IMR-90 (cell line): ENCODE measurements around the gene LHX5. TPM values are rescaled to one million over a fixed set of nuclear protein-coding genes. Genes with fewer than 3 reads are reported as not detected.

ENCODE experiments used
- ATAC-seq: fragments of 200-7000 bp; cut with Tn5 transposase; 2 replicates; pipeline ENCODE4 v1.9.1; 2020; ENCODE audit warnings: low read depth, mild to moderate bottlenecking, moderate library complexity
- BruUV-seq: library from RNA; stranded (reverse); fragments of 400-500 nt; replicated peaks from 2 replicates; lab custom pipeline; 2021; lab: Mats Ljungman, UMichigan
- CTCF ChIA-PET: fragments of 300-600 bp; formaldehyde crosslinking; extraction: SDS; loops from one replicate; lab custom pipeline; 2021; ENCODE audit warnings: antibody characterized with exemption; lab: Yijun Ruan, JAX
- POLR2A ChIA-PET: fragments of 300-600 bp; sonication (Branson Sonifier 250); formaldehyde crosslinking; loops from one replicate; lab custom pipeline; 2022; ENCODE audit warnings: antibody characterized with exemption; ENCODE audit not compliant: unreplicated experiment; lab: Charles Lee
- DNase-seq: peaks from one replicate; pipeline ENCODE4 v3.0.0; 2013
- H2AFZ ChIP-seq: replicated peaks from 2 replicates; pipeline ENCODE3; 2013; ENCODE audit warnings: low read length, mild to moderate bottlenecking; ENCODE audit not compliant: poor library complexity
- H2AK5ac ChIP-seq: 2 replicates; pipeline ENCODE4 v1.6.1; 2013; ENCODE audit warnings: low read depth, low read length, inconsistent platforms
- H2AK9ac ChIP-seq: replicated peaks from 2 replicates; pipeline ENCODE3; 2013; ENCODE audit warnings: mild to moderate bottlenecking, low read depth, low read length, moderate library complexity; ENCODE audit not compliant: poor library complexity
- H2BK120ac ChIP-seq: 2 replicates; pipeline ENCODE4 v1.6.1; 2013; ENCODE audit warnings: low read depth, low read length, inconsistent platforms
- H2BK15ac ChIP-seq: 3 replicates; pipeline ENCODE4 v1.6.1; 2013; ENCODE audit warnings: low read depth, low read length, inconsistent platforms
- H2BK20ac ChIP-seq: 2 replicates; pipeline ENCODE4 v1.6.1; 2013; ENCODE audit warnings: low read depth, mild to moderate bottlenecking, inconsistent platforms, low read length, moderate library complexity
- H2BK5ac ChIP-seq: 2 replicates; pipeline ENCODE4 v1.6.1; 2013; ENCODE audit warnings: mild to moderate bottlenecking, low read depth, low read length, inconsistent platforms; ENCODE audit not compliant: poor library complexity, severe bottlenecking
- H3K14ac ChIP-seq: replicated peaks from 2 replicates; pipeline ENCODE4 v1.6.1; 2013; ENCODE audit warnings: low read depth, low read length, inconsistent platforms
- H3K18ac ChIP-seq: 2 replicates; pipeline ENCODE4 v1.6.1; 2013; ENCODE audit warnings: low read depth, low read length, control low read depth
- H3K23ac ChIP-seq: 2 replicates; pipeline ENCODE4 v1.6.1; 2013; ENCODE audit warnings: low read depth, low read length, inconsistent platforms
- H3K27ac ChIP-seq: 2 replicates; pipeline ENCODE4 v1.5.1; 2013; ENCODE audit warnings: mild to moderate bottlenecking, control low read depth, low read length; ENCODE audit not compliant: insufficient read depth
- H3K27me3 ChIP-seq: 2 replicates; pipeline ENCODE4 v1.6.1; 2013; ENCODE audit warnings: low read length; ENCODE audit not compliant: control insufficient read depth, insufficient read depth
- H3K36me3 ChIP-seq: 2 replicates; pipeline ENCODE4 v1.6.1; 2013; ENCODE audit warnings: low read length, mixed read lengths; ENCODE audit not compliant: control insufficient read depth, insufficient read depth
- H3K4ac ChIP-seq: 2 replicates; pipeline ENCODE4 v1.6.1; 2013; ENCODE audit warnings: low read depth, low read length, inconsistent platforms
- H3K4me1 ChIP-seq: 2 replicates; pipeline ENCODE4 v1.6.1; 2013; ENCODE audit warnings: low read length, mixed read lengths; ENCODE audit not compliant: control insufficient read depth, insufficient read depth
- H3K4me2 ChIP-seq: 2 replicates; pipeline ENCODE4 v1.6.1; 2013; ENCODE audit warnings: low read depth, mild to moderate bottlenecking, control low read depth, low read length, moderate library complexity
- H3K4me3 ChIP-seq: 2 replicates; pipeline ENCODE4 v1.5.1; 2013; ENCODE audit warnings: low read depth, mild to moderate bottlenecking, control low read depth, low read length, moderate library complexity; ENCODE audit not compliant: insufficient read depth
- H3K56ac ChIP-seq: 2 replicates; pipeline ENCODE4 v1.6.1; 2013; ENCODE audit warnings: low read length, inconsistent platforms; ENCODE audit not compliant: insufficient read depth; ENCODE audit errors: extremely low read depth
- H3K79me1 ChIP-seq, 2 experiments: 2 replicates each; pipeline ENCODE4 v1.6.1; 2013; ENCODE audit warnings: low read length in 2 of 2, inconsistent platforms in 1 of 2, low read depth in 1 of 2
- H3K9ac ChIP-seq: 2 replicates; pipeline ENCODE4 v1.6.1; 2013; ENCODE audit warnings: low read depth, low read length, control low read depth
- H3K9me1 ChIP-seq: 2 replicates; pipeline ENCODE4 v1.6.1; 2013; ENCODE audit warnings: low read length, inconsistent platforms; ENCODE audit not compliant: insufficient read depth
- H3K9me3 ChIP-seq: 2 replicates; pipeline ENCODE4 v1.6.1; 2013; ENCODE audit warnings: low read length; ENCODE audit not compliant: control insufficient read depth, insufficient read depth
- H4K20me1 ChIP-seq: 2 replicates; pipeline ENCODE4 v1.6.1; 2013; ENCODE audit warnings: low read length, inconsistent platforms; ENCODE audit not compliant: insufficient read depth
- H4K5ac ChIP-seq: 2 replicates; pipeline ENCODE4 v1.6.1; 2013; ENCODE audit warnings: mild to moderate bottlenecking, low read depth, low read length, control low read depth
- H4K8ac ChIP-seq, 2 experiments: 2 replicates each; pipeline ENCODE4 v1.6.1; 2013; ENCODE audit warnings: low read depth in 2 of 2, low read length in 2 of 2, control low read depth in 1 of 2, inconsistent platforms in 1 of 2
- H4K91ac ChIP-seq: 2 replicates; pipeline ENCODE4 v1.6.1; 2013; ENCODE audit warnings: low read depth, low read length, inconsistent platforms; ENCODE audit not compliant: insufficient read depth
- CEBPB ChIP-seq: IDR thresholded peaks from 2 replicates; pipeline ENCODE4 v1.6.1; 2012; ENCODE audit warnings: low read depth, low read length, improper control_type of control experiment
- FOS ChIP-seq: fragments of 150-350 bp; IDR thresholded peaks from 2 replicates; pipeline ENCODE4 v1.6.1; 2016; ENCODE audit warnings: low read depth, low read length
- MAFK ChIP-seq: IDR thresholded peaks from 2 replicates; pipeline ENCODE4 v1.6.1; 2012; ENCODE audit warnings: low read depth, low read length, improper control_type of control experiment
- MXI1 ChIP-seq: IDR thresholded peaks from 2 replicates; pipeline ENCODE4 v1.6.1; 2012; ENCODE audit warnings: low read depth, mild to moderate bottlenecking, low read length, moderate library complexity, borderline replicate concordance
- NFE2L2 ChIP-seq: fragments of 150-350 bp; IDR thresholded peaks from 2 replicates; pipeline ENCODE4 v1.6.1; 2016; ENCODE audit warnings: low read depth, mild to moderate bottlenecking, low read length
- POLR2A ChIP-seq: IDR thresholded peaks from 2 replicates; pipeline ENCODE4 v1.6.1; 2012; ENCODE audit warnings: mild to moderate bottlenecking, low read depth, low read length
- RAD21 ChIP-seq: IDR thresholded peaks from 2 replicates; pipeline ENCODE4 v1.6.1; 2012; ENCODE audit warnings: low read length, improper control_type of control experiment
- RCOR1 ChIP-seq: IDR thresholded peaks from 2 replicates; pipeline ENCODE4 v1.6.1; 2012; ENCODE audit warnings: mild to moderate bottlenecking, low read length, improper control_type of control experiment; ENCODE audit not compliant: insufficient replicate concordance
- RFX5 ChIP-seq: IDR thresholded peaks from 2 replicates; pipeline ENCODE4 v1.8.0; 2012; ENCODE audit warnings: low read depth, mild to moderate bottlenecking, low read length, moderate library complexity
- SMC3 ChIP-seq: fragments of 150-350 bp; IDR thresholded peaks from 2 replicates; pipeline ENCODE4 v1.6.1; 2016; ENCODE audit warnings: low read depth, mild to moderate bottlenecking, antibody characterized with exemption, low read length, moderate library complexity
- WGBS, 2 experiments: methylation state at CpG; one replicate each; pipeline versions ENCODE4 v1.1.5 to v1.1.7; 2013; ENCODE audit warnings: missing lambda C conversion rate in 2 of 2; ENCODE audit not compliant: insufficient read length in 1 of 2; ENCODE audit errors: extremely low coverage in 2 of 2; 5-methylcytosine and 5-hydroxymethylcytosine counted together
- dilution Hi-C: fragments of 300-500 bp; cut with HindIII; formaldehyde crosslinking; loops from one replicate; pipeline ENCODE4 v1.14.3; 2018; ENCODE audit warnings: low sequenced_read_pairs; ENCODE audit not compliant: unreplicated experiment
- in situ Hi-C: fragments of 300-500 bp; cut with MboI; formaldehyde crosslinking; loops from 3 replicates; pipeline ENCODE4 v1.14.3; 2019; ENCODE audit warnings: low sequenced_read_pairs, inconsistent platforms, mixed read lengths
- intact Hi-C: fragments of 100-400 bp; cut with micrococcal nuclease; formaldehyde crosslinking; loops from 2 replicates; pipeline ENCODE4 v1.10.0; 2022
- polyA plus RNA-seq, 3 experiments: library from polyadenylated mRNA; depleted of rRNA; stranded (reverse); fragments of >200 nt; gene quantifications; 2 replicates each; pipeline ENCODE4 v1.2.3, GENCODE V29; 2012; ENCODE audit warnings: low replicate concordance in 1 of 3
- total RNA-seq: library from RNA; depleted of rRNA; stranded (reverse); fragments of >200 nt; gene quantifications from 2 replicates; pipeline ENCODE4 v1.2.3, GENCODE V29; 2012
- TF ChIP-seq, protein P1 (sequence below): conservative IDR thresholded peaks from 2 replicates; pipeline ENCODE4 v1.5.1; 2012; ENCODE audit warnings: mild to moderate bottlenecking, low read depth, low read length, improper control_type of control experiment
- TF ChIP-seq, protein P2 (sequence below): fragments of 150-350 bp; IDR thresholded peaks from 2 replicates; pipeline ENCODE4 v1.6.1; 2017; ENCODE audit warnings: mild to moderate bottlenecking, antibody characterized with exemption, low read length, low read depth
- TF ChIP-seq, protein P3 (sequence below): fragments of 150-350 bp; IDR thresholded peaks from 2 replicates; pipeline ENCODE4 v1.6.1; 2016; ENCODE audit warnings: low read depth, mild to moderate bottlenecking, low read length, moderate library complexity, borderline replicate concordance

Gene LHX5
- total and polyA plus RNA-seq, 2 of the 4 experiments (the other 2 are of a cell fraction) = not detected

DNA sequence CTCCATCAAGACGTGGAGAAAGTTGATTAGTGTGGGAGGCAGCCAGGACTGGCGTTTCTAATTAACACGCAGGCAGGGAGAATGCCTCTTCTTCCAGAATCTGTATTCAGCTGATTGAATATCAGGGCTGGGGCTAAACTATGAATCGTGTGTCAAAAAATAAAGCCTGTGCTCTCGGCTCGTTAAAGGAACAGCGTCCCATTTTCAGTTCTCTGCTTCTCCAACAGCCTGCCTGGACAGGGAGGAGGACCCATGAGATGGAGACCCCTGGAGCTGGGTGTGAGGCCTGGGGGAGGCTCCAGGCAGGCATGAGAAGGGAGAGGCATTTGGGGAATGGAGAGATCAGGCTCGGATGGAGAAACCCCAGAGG lies 28.6 kb upstream of the LHX5 start:
- Histone ChIP-seq H4K8ac (no peak overlapping the region), H3K4me1 (no peaks in the 10 kb centered on the region), H3K9ac (no peak overlapping the region), H2AK9ac (no peak overlapping the region), H4K5ac (no peak overlapping the region), H2AFZ (no peak overlapping the region), H3K27ac (no peak overlapping the region), H3K23ac (no peak overlapping the region), H3K9me3 (no peaks in the 10 kb centered on the region), H2BK120ac (no peak overlapping the region), H3K79me1 (no peaks in the 10 kb centered on the region), H2BK20ac (no peak overlapping the region), H3K4me3 (no peak overlapping the region), H3K4ac (no peak overlapping the region), H3K27me3 (peaks cover 4% of the 10 kb centered on the region; the same call in 1 of the 2 replicates), H3K9me1 (no peaks in the 10 kb centered on the region), H2BK5ac (no peak overlapping the region), H2AK5ac (no peak overlapping the region), H2BK15ac (no peak overlapping the region), H3K56ac (no peak overlapping the region), H3K4me2 (no peak overlapping the region), H3K36me3 (no peaks in the 10 kb centered on the region), H3K18ac (no peak overlapping the region), H4K20me1 (no peaks in the 10 kb centered on the region), H4K91ac (no peak overlapping the region), H3K14ac (no peak overlapping the region)
- intact Hi-C loops (no loop called here), dilution Hi-C loops (no loop called here), in situ Hi-C loops (no loop called here)
- ChIA-PET CTCF (no interaction called here), POLR2A (no interaction called here)
- BruUV-seq = no TSS peak
- no peak for ATAC-seq
- DNase-seq = no peak
- WGBS, 2 experiments = 13% methylated on average over 3 of the region's 8 CpGs; no CpG with 5 or more reads in 1 of the 2 experiments
- TF ChIP-seq FOS (no peak), RCOR1 (no peak), MAFK (no peak), MXI1 (no peak), RAD21 (no peak), RFX5 (no peak), POLR2A (no peak), CEBPB (no peak), NFE2L2 (no peak), SMC3 (no peak)
- TF ChIP-seq, protein P1, sequence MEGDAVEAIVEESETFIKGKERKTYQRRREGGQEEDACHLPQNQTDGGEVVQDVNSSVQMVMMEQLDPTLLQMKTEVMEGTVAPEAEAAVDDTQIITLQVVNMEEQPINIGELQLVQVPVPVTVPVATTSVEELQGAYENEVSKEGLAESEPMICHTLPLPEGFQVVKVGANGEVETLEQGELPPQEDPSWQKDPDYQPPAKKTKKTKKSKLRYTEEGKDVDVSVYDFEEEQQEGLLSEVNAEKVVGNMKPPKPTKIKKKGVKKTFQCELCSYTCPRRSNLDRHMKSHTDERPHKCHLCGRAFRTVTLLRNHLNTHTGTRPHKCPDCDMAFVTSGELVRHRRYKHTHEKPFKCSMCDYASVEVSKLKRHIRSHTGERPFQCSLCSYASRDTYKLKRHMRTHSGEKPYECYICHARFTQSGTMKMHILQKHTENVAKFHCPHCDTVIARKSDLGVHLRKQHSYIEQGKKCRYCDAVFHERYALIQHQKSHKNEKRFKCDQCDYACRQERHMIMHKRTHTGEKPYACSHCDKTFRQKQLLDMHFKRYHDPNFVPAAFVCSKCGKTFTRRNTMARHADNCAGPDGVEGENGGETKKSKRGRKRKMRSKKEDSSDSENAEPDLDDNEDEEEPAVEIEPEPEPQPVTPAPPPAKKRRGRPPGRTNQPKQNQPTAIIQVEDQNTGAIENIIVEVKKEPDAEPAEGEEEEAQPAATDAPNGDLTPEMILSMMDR = no peak
- TF ChIP-seq, protein P2, sequence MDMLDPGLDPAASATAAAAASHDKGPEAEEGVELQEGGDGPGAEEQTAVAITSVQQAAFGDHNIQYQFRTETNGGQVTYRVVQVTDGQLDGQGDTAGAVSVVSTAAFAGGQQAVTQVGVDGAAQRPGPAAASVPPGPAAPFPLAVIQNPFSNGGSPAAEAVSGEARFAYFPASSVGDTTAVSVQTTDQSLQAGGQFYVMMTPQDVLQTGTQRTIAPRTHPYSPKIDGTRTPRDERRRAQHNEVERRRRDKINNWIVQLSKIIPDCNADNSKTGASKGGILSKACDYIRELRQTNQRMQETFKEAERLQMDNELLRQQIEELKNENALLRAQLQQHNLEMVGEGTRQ = no peak
- TF ChIP-seq, protein P3, sequence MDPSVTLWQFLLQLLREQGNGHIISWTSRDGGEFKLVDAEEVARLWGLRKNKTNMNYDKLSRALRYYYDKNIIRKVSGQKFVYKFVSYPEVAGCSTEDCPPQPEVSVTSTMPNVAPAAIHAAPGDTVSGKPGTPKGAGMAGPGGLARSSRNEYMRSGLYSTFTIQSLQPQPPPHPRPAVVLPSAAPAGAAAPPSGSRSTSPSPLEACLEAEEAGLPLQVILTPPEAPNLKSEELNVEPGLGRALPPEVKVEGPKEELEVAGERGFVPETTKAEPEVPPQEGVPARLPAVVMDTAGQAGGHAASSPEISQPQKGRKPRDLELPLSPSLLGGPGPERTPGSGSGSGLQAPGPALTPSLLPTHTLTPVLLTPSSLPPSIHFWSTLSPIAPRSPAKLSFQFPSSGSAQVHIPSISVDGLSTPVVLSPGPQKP = no peak
